Hepatocyte (in vitro differentiated cells): ENCODE measurements around the gene CYP4F22.

Source experiments
- CTCF ChIP-seq: fragments of 200-600 bp; sonication (generic); IDR thresholded peaks from 2 replicates; pipeline ENCODE4 v1.5.1; 2016; ENCODE audit warnings: antibody characterized with exemption, mild to moderate bottlenecking; ENCODE audit not compliant: poor library complexity
- EZH2 ChIP-seq: fragments of 200-600 bp; sonication (generic); IDR thresholded peaks from 2 replicates; pipeline ENCODE4 v1.6.1; 2016; ENCODE audit warnings: antibody characterized with exemption, mild to moderate bottlenecking, borderline replicate concordance
- EZH2phosphoT487 ChIP-seq: fragments of 200-600 bp; sonication (generic); IDR thresholded peaks from one replicate; pipeline ENCODE4 v1.6.1; 2018; ENCODE audit warnings: antibody characterized with exemption, mild to moderate bottlenecking, low read depth, moderate library complexity; ENCODE audit not compliant: unreplicated experiment, severe bottlenecking

- no peak for TF ChIP-seq EZH2phosphoT487
- TF ChIP-seq CTCF = no peak
- no peak for TF ChIP-seq EZH2
Observed at GRCh38 chr19:15529774-15530372, 21.5 kb downstream of the CYP4F22 start.
